HepG2 (cell line): ENCODE measurements around the gene TARP.

Experiments
- ATAC-seq: fragments of 200-7000 bp; cut with Tn5 transposase; 3 replicates; pipeline ENCODE4 v1.9.1; 2020; ENCODE audit warnings: mild to moderate bottlenecking, moderate library complexity
- BruUV-seq: library from RNA; stranded (reverse); fragments of 400-500 nt; replicated peaks from 2 replicates; lab custom pipeline; 2021; lab: Mats Ljungman, UMichigan
- CTCF ChIA-PET: fragments of 300-600 bp; formaldehyde crosslinking; extraction: SDS; loops from one replicate; lab custom pipeline; 2021; ENCODE audit warnings: low total read pairs, inconsistent platforms, low intra/inter-chr PET ratio; lab: Yijun Ruan, JAX
- POLR2A ChIA-PET: fragments of 350-600 bp; sonication (Branson Sonifier 250); formaldehyde crosslinking; loops from one replicate; lab custom pipeline; 2020; ENCODE audit warnings: antibody characterized with exemption, inconsistent platforms; lab: Yijun Ruan, JAX
- DNase-seq: peaks from one replicate; pipeline ENCODE4 v3.0.0-alpha.2; 2015; ENCODE audit warnings: low spot score
- FAIRE-seq: peaks from 3 replicates; lab custom pipeline; 2011; peaks lifted over from hg19 to GRCh38; lab: Jason Lieb, UNC
- H2AFZ ChIP-seq: one replicate; pipeline ENCODE4 v1.6.1; 2011; ENCODE audit warnings: low read length, inconsistent platforms
- H3K27ac ChIP-seq: fragments of 300-600 bp; 3 replicates; pipeline ENCODE4 v1.8.0; 2011; ENCODE audit warnings: mixed run types, mild to moderate bottlenecking, mixed read lengths, low read length, inconsistent platforms; ENCODE audit not compliant: insufficient read depth; ENCODE audit errors: extremely low read length
- H3K27me3 ChIP-seq, 2 experiments: fragments of 200-600 bp in 1 of 2; 2 replicates in 1 of 2; 3 replicates in 1 of 2; pipeline versions ENCODE4 v1.6.0 to v1.8.0; 2011; ENCODE audit warnings: low read length in 2 of 2, mild to moderate bottlenecking in 2 of 2, moderate library complexity in 2 of 2, inconsistent platforms in 1 of 2; ENCODE audit not compliant: insufficient read depth in 2 of 2, control insufficient read depth in 1 of 2
- H3K36me3 ChIP-seq, 2 experiments: fragments of 200-600 bp in 1 of 2; replicated peaks in 1 of 2; 2 replicates in 1 of 2; 3 replicates in 1 of 2; pipeline versions ENCODE4 v1.5.1 to v1.8.0; 2011; ENCODE audit warnings: low read length in 2 of 2, inconsistent platforms in 1 of 2; ENCODE audit not compliant: insufficient read depth in 2 of 2, control insufficient read depth in 1 of 2
- H3K4me1 ChIP-seq: 2 replicates; pipeline ENCODE4 v1.5.1; 2012; ENCODE audit warnings: low read length, inconsistent platforms; ENCODE audit not compliant: insufficient read depth
- H3K4me2 ChIP-seq: 2 replicates; pipeline ENCODE4 v1.6.0; 2011; ENCODE audit warnings: low read depth, low read length, inconsistent platforms
- H3K4me3 ChIP-seq, 3 experiments: fragments of 200-600 bp in 1 of 3; sonication (generic), shearing (Covaris generic) in 1 of 3; replicated peaks in 1 of 3; 2 replicates each; pipeline ENCODE4 v1.5.1; 2011 to 2016; ENCODE audit warnings: low read length in 3 of 3, inconsistent platforms in 2 of 3, low read depth in 2 of 3, mild to moderate bottlenecking in 2 of 3, control low read depth in 1 of 3, mixed read lengths in 1 of 3; ENCODE audit not compliant: insufficient read depth in 1 of 3
- H3K79me2 ChIP-seq: one replicate; pipeline ENCODE4 v1.6.1; 2011; ENCODE audit warnings: low read length, inconsistent platforms; ENCODE audit not compliant: insufficient read depth
- H3K9ac ChIP-seq: 2 replicates; pipeline ENCODE4 v1.6.0; 2011; ENCODE audit warnings: mild to moderate bottlenecking, low read depth, low read length, inconsistent platforms; ENCODE audit not compliant: insufficient read depth
- H3K9me3 ChIP-seq: 2 replicates; pipeline ENCODE4 v1.5.1; 2012; ENCODE audit warnings: mild to moderate bottlenecking, low read length
- H4K20me1 ChIP-seq: 2 replicates; pipeline ENCODE4 v1.6.0; 2011; ENCODE audit warnings: inconsistent platforms, mild to moderate bottlenecking, low read length, moderate library complexity; ENCODE audit not compliant: insufficient read depth
- ELF4 ChIP-seq: sonication (generic); formaldehyde crosslinking; IDR thresholded peaks from 2 replicates; pipeline ENCODE4 v1.5.0; 2020; ENCODE audit warnings: missing genetic modification reagents, mild to moderate bottlenecking, moderate library complexity, borderline replicate concordance
- ETS1 ChIP-seq: sonication (generic); formaldehyde crosslinking; IDR thresholded peaks from 2 replicates; pipeline ENCODE4 v1.4.0; 2020; ENCODE audit warnings: missing genetic modification reagents
- FIP1L1 ChIP-seq: fragments of 200-400 bp; formaldehyde crosslinking; IDR thresholded peaks from 2 replicates; pipeline ENCODE4 v1.6.1; 2018; ENCODE audit warnings: low read depth, mild to moderate bottlenecking, low read length, moderate library complexity, borderline replicate concordance; ENCODE audit not compliant: insufficient read depth
- HMGA1 ChIP-seq: sonication (generic); formaldehyde crosslinking; conservative IDR thresholded peaks from 2 replicates; pipeline ENCODE4 v1.4.0; 2020; ENCODE audit warnings: missing genetic modification reagents
- KDM1A ChIP-seq: IDR thresholded peaks from 2 replicates; pipeline ENCODE4 v1.6.1; 2016; ENCODE audit warnings: missing compliant biosample characterization
- TAF15 ChIP-seq: fragments of 200-400 bp; formaldehyde crosslinking; IDR thresholded peaks from one replicate; pipeline ENCODE4 v1.6.1; 2018; ENCODE audit warnings: mild to moderate bottlenecking, low read depth, low read length; ENCODE audit not compliant: poor library complexity, severe bottlenecking
- TFDP2 ChIP-seq: sonication (generic); formaldehyde crosslinking; IDR thresholded peaks from 2 replicates; pipeline ENCODE4 v1.4.0; 2020; ENCODE audit warnings: missing genetic modification reagents
- UBTF ChIP-seq: sonication (generic); formaldehyde crosslinking; IDR thresholded peaks from 2 replicates; pipeline ENCODE4 v1.4.0; 2020; ENCODE audit warnings: mild to moderate bottlenecking, missing genetic modification reagents
- ZFAT ChIP-seq: sonication (generic); formaldehyde crosslinking; conservative IDR thresholded peaks from 2 replicates; pipeline ENCODE4 v1.8.1; 2023; ENCODE audit warnings: missing genetic modification reagents, inconsistent platforms
- ZNF678 ChIP-seq: sonication (generic); formaldehyde crosslinking; IDR thresholded peaks from 2 replicates; pipeline ENCODE4 v1.4.0; 2020; ENCODE audit warnings: mild to moderate bottlenecking, missing genetic modification reagents
- ZNF766 ChIP-seq: sonication (generic); formaldehyde crosslinking; IDR thresholded peaks from 2 replicates; pipeline ENCODE4 v1.5.0; 2020; ENCODE audit warnings: missing genetic modification reagents, borderline replicate concordance
- ZNF782 ChIP-seq: sonication (generic); formaldehyde crosslinking; IDR thresholded peaks from 2 replicates; pipeline ENCODE4 v1.4.0; 2020; ENCODE audit warnings: missing genetic modification reagents, mild to moderate bottlenecking, borderline replicate concordance
- WGBS: methylation state at CpG from one replicate; pipeline ENCODE4 v1.1.6; 2017; ENCODE audit warnings: low lambda C conversion rate; 5-methylcytosine and 5-hydroxymethylcytosine counted together
- in situ Hi-C: cut with HindIII; loops from 2 replicates; pipeline ENCODE4 v1.10.0; 2017; ENCODE audit warnings: low pct_unique_long_range_greater_than_20kb; ENCODE audit not compliant: extremely low pct_ligation_motif_present
- intact Hi-C: fragments of 100-400 bp; cut with micrococcal nuclease; formaldehyde crosslinking; loops from one replicate; pipeline ENCODE4 v1.10.0; 2022; ENCODE audit not compliant: unreplicated experiment
- TF ChIP-seq, protein P1 (sequence below): sonication (generic); formaldehyde crosslinking; IDR thresholded peaks from 2 replicates; pipeline ENCODE4 v1.8.1; 2023; ENCODE audit warnings: mild to moderate bottlenecking, missing genetic modification reagents

TARP gene

DNA sequence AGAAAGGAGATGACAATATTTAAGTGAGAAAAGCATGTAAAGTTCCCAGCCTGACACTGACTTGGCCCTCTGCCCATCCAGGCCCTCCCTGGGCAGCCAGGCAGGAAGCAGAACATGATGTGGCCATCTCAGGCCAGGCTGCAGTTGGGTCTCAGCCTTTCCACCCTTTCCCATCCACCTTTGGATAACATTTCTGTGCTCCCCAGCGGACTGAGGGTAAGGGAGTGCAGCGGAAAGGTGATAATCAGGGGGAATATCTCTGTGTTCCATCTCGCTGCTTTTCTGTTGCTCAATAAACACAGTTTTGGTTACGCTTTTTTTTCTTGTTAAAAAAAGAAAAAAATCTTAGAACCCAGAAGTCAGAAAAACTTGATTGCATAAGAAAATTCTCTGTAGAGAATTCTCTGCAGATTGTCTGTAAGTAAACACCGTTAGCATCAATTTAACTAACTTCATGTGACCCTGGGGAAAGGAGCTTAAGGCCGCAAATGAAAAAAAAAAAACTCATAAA, 37.2 kb upstream of the TARP start:
- in situ Hi-C loops (loop anchor here (25.0 kb wide), 1 partner anchor 198 kb away; no protein-coding TSS in a partner anchor), intact Hi-C loops (no loop called here)
- Histone ChIP-seq H3K4me2 (no peak overlapping the region), H3K27me3 (0 out of 5 replicates have a peak, but pooled peaks cover 0 to 7% of the 10 kb centered on the region in 2 experiments), H3K36me3 (no peaks in the 10 kb centered on the region), H3K4me3 (no peak overlapping the region), H2AFZ (no peak overlapping the region), H3K4me1 (no peaks in the 10 kb centered on the region), H3K79me2 (no peaks in the 10 kb centered on the region), H3K9me3 (no peaks in the 10 kb centered on the region), H3K27ac (no peak overlapping the region), H3K9ac (no peak overlapping the region), H4K20me1 (no peaks in the 10 kb centered on the region)
- TF ChIP-seq HMGA1 (CRISPR knock-in tag) (no peak), FIP1L1 (no peak), KDM1A (CRISPR knock-in tag) (no peak), ZNF782 (no peak), ZFAT (CRISPR knock-in tag) (no peak), UBTF (no peak), TAF15 (no peak), ZNF678 (CRISPR knock-in tag) (no peak), ZNF766 (CRISPR knock-in tag) (no peak), TFDP2 (no peak), ELF4 (CRISPR knock-in tag) (no peak), ETS1 (CRISPR knock-in tag) (no peak)
- TF ChIP-seq, protein P1, sequence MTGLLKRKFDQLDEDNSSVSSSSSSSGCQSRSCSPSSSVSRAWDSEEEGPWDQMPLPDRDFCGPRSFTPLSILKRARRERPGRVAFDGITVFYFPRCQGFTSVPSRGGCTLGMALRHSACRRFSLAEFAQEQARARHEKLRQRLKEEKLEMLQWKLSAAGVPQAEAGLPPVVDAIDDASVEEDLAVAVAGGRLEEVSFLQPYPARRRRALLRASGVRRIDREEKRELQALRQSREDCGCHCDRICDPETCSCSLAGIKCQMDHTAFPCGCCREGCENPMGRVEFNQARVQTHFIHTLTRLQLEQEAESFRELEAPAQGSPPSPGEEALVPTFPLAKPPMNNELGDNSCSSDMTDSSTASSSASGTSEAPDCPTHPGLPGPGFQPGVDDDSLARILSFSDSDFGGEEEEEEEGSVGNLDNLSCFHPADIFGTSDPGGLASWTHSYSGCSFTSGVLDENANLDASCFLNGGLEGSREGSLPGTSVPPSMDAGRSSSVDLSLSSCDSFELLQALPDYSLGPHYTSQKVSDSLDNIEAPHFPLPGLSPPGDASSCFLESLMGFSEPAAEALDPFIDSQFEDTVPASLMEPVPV (CRISPR knock-in tag), result no peak
- 33% methylated on average over 6 of the region's 6 CpGs for WGBS
- ATAC-seq (no peak), FAIRE-seq (no peak), DNase-seq (no peak)
- BruUV-seq, result no TSS peak
- CTCF ChIA-PET, result no interaction called here
- POLR2A ChIA-PET, result no interaction called here
